GM19240 (cell line): Measurements from ENCODE around the gene MAP7D2.
A peak's percentile ranks its signal among the peaks of the same experiment; 100 is the strongest.
"Not testable (repeated sequence)": the region's sequence is repeated elsewhere in the genome, so short reads cannot be mapped to it uniquely, and the experiment has no call there.

Experiments
- DNase-seq: peaks from one replicate; pipeline ENCODE4 v3.0.0; 2011; ENCODE audit warnings: low spot score; ENCODE audit not compliant: insufficient read length

MAP7D2 gene

DNA sequence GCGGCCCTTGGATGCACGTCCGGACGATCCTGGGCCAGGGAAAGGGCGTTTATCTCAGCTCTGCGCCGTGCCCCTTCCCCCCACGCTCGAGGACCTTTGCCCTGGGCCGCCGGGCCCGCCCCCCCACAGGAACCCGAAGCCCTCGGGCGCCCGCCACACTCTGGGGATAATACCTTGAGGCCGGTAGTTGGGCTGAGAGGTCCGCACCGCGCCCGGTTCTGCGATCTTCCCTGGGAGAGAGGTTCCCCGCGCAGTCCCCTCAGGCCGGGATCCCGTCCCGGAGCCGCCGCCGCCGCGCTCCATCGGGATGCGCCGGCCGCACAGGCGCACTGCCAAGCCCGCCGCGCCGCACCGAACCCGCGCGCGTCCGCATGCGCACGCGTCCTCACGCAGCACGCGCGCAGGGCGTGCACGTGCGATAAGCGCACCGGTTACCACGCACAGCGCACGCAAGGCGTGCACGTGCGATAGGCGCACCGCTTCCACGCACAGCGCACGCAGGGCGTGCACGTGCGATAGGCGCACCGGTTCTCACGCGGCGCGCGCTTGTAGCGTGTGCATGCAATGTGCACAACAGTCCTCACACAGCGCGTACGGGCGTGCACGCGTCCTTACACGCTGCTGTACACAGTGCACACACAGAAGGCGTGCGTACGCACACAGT is at the start of gene MAP7D2:
Gene MAP7D2 (minus strand): TSS at position 331 of the 664 bp plus-strand sequence. CDS start 28 bp downstream, at position 303.
- no peak for DNase-seq

DNA sequence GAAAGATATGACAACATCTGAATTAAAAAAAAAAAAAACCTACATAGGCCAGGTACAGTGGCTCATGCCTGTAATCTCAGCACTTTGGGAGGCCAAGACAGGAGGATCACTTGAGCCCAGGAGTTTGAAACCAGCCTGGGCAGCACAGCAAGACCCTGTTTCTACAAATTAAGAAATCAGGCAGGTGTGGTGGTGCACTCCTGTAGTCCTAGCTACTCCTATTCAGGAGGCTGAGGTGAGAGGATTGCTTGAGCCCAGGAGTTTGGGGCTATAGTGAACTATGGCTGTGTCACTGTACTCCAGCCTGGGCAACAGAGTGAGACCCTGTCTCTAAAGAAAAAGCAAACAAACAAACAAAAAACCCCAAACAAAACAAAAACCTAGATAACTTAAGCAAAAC is 45.8 kb upstream of the MAP7D2 start:
- not testable (repeated sequence) for DNase-seq

DNA sequence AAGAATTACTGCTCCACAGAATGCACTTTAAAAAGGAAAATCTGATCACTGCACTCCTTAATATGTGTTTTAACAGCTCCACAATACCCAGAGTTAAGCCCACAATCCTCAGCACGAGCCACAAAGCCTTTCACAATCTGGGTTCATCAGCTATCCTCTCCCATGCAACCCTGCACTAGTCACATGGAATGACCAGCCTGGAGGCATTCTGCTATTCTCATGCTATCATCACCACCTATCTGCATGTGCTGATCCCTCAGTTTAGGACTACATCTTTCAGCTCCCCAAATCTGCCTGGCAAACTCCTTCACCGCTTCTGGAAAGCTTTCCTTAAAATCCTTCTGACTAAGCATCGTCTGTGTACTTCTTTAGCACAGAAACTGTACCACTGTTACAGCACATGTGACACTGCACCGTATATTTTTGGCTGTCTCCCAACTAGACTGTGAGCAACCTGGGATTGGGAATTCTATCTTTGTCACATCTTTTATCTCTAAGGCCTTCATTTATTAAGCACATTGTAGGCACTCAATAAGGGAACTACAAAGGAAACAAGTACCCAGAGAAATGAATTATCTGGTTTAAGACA is 43.2 kb upstream of the MAP7D2 start:
- DNase-seq = no peak

DNA sequence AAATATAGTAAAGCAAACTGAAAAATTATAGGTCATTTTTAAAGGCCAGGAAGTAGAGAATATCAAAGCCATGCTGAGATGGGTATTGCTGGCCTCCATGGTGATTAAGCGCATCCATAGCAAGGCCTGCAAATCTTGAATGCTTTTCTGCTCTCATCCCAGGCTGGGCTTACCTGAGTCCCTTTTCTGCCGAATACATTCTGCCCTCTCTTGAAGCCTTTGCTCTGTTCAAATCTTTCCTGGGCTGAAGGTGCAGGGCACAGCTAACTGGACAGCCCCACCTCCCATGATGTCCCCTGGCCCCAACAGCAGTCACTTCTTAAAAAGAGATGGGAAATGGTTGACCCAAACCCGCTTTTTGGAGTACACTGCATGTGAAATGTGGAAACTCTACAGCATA is 35.0 kb upstream of the MAP7D2 start:
- no peak for DNase-seq

DNA sequence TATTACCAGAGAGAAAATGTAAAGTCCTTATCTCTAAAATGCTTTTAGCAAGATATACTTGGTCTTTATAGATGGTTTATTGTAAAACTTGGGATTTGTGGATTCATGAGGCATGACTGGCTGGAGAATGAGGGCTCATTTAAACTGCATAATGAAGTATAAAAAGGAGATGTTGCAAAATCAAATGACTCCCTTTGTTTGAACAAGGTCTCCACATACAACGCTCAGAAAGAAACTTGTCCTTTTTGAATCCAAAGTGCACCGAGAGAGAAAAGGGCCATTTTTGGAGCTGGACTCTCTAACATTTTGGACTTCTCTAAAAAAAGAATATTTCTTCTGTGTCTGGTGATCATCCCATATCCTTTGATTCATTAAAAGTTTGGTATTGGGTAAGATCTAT is 32.6 kb upstream of the MAP7D2 start:
- DNase-seq = no peak

DNA sequence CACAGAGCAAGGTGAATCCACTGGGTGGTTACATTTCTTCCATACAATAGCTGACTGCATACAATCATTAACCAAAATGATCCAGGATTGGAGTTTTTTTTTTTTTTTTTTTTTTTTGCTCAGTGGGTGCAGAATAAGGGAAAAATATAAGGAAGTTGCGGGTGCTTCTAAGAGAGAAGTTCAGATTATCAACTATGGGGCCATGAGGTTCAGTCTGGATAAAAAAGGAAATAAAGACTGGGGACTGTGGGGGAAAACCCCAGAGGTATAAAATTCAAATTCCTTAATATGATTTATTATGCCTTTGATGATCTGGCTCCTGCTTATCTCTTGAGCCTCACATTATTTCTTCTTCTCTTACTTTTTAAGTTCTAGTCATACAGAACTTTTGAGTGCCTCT is 30.9 kb upstream of the MAP7D2 start:
- no peak for DNase-seq

DNA sequence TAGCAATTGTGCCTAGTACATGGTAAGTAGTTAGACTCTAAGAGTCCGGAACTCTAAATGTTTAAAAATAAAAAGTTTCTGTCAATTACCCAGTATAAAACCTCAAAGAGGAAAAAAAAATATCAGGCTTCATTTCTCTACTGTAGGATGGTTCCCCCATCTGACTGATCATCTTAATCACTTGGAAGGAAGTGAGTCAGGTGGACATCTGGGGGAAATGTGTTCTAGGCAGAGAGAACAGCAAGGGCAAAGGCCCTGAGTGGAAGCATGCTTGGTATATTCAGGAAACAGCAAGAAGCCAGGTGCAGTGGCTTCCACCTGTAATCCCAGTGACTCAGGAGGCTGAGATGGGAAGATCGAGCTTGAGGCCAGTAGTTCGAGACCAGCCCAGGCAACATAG is 27.8 kb upstream of the MAP7D2 start:
- no peak for DNase-seq

DNA sequence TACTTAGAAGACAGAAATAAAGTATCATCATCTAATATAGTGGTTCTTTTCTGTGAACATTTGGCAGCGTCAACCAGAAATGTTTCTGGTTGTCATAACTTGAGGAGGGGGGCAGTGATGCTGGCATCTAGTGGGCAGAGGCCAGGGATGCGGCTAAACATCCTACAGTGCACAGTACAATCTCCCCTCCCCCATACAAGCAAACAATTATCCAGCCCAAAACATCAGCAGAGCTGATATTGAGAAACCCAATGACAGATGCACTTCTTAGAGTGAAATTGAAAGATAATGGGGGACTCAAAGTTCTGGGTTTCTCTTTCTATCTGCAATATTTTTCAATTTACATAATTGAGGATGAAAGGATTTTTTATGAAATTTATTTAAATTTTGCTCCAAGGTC is 26.9 kb upstream of the MAP7D2 start:
- no peak for DNase-seq

DNA sequence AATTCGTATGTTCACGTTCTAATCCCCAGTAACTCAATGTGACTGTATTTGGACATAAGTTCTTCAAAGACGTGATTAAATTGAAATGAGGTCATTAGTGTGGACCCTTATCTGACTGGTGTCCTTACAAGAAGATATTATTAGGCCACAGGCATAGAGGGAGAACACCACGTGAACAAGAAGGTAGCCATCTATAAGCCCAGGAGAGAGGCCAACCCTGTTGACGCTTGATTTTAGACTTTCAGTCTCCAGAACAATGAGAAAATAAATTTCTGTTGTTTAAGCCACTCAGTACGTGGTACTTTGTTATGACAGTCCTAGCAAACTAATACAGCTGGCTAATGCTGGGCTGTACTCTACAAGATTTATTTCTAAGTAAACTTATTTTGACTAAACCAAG is 26.4 kb upstream of the MAP7D2 start:
- DNase-seq = no peak

DNA sequence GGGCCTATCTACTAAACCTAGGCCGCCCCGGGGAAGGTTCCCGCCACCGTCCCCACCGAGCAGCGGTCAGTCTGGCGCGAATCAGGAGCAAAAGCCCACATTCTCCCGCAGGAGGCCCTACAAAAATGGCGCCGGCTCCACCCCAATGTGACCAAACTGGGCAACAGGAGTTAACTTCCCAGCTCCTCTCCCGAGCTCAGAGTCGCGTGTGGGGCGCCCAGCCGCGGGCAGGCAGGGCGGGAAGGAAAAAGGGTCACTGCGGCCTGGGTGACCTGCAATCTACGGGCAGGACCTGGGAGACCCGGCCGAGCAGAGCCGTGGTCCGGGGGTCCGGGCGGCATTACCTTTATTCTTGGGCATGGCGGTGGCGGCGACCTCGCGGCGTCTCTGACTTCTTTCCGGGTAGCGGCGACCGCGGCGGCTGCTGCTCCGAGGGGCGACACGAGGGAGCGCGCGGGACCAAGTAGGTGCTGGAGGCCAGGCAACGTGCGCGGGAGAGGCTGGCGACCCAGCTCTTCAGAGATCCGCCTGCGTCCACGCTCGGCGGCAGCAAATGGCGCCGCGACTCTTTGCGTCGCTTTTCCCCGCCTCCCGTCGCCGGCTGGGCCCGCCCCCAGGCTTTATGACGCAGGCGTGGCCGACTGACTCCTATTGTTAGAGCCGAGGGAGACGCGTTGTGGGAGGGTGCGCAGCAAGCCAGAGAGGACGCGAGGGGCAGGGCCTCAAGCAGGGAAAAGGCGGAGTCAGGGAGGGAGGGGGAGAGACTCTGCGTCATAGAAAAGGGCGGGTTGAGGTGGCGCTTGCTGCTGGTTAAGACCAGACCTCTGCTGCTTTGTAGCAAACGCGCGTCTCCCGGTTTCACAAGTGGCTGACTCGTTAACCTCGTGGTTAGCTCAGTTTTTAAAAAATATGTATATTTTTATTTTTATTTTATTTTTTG is 24.8 kb upstream of the MAP7D2 start, which contains the start of gene EIF1AX:
Gene EIF1AX (minus strand): TSS at position 558 of the 940 bp plus-strand sequence. CDS start 198 bp downstream, at position 360.
- DNase-seq = peak; percentile 48

DNA sequence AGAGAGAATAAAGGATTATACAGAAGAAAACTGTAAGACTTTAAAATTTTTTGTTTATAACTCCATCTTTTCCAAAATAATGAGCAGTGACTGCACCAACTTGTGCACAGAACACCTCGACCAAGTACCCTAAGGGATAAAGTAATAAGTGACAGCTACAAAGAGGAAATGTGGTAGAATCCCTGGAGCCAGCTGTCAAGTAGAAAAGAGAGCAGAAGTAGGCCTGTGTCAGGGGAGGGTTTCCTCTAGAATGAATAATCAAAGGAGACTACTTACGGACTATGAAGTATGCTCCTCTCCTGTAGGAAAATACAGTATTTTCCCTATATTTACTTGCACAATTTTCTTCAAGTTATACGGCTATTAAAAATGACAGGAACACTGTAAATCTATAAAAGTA is 23.7 kb upstream of the MAP7D2 start:
- DNase-seq = no peak

DNA sequence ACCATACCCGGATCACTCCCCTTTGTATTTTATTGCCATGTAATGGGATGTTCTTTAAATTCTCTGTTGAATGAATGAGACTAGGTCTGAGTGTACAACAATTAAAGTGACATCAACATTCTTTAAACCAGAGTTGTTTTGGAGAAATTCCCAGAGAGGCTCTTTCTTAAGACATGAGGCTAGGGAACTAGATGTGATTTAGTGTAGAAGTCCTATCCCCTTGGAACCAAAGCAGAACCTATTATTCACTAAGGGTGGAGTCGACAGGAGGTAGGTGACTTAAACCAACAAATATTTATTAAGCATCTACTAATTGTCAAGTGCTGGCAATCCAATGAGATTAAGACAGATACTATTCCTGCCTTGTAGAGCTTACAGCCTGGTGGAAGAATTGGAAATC is 23.3 kb upstream of the MAP7D2 start:
- no peak for DNase-seq

DNA sequence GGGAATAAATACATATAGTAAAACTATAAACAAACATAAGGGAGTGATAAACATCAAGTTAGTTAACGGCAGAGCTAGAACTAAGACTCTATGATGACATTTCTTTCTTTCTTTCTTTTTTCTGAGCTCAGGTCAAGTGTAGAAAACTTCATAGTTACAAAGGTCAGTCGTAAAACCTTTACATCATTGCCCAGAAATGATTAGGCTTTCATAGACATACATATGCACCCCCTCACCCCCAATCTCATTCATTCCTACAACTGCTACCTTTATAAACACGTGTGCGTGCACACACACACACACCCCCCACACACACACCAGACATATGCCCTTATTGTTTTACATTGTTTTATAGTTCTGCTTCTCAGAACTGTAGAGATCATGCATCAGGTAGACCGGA is 19.2 kb upstream of the MAP7D2 start:
- no peak for DNase-seq

DNA sequence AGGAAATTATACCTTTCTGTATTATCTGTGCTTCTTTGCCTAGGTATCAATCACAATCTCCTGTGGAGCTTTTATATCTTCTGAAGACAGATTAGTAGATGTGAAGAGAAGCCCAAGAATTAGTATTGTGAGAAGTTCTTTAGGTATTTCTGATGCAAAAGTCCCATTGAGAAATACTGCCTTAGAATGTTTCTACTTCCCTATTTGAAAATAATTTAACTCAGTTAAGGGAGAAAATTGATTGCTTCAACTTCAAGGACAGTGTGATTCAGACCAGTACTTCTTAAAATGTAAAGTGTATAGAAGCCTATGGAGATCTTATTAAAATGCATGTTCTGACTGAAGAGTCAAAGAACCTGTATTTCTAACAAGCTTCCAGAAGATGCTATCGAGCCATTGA is 16.0 kb upstream of the MAP7D2 start:
- no peak for DNase-seq

DNA sequence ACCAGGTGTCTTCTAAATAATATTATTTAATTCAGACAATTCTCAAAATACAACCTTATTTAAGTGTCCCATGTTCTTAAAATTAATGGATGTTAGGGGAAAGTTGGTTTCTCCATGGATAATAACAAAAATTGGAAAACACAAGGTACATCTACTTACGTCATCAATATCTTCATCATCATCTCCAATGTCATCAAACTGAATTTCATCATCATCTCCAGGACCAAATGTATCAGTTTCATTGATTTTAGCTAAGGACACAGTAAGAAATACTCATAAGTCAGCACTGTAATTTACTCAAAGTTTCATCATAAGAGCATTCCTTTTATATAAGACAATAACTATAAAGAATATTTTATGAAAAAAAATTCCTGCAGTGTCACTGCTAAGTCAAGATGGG is 13.7 kb upstream of the MAP7D2 start:
- DNase-seq = no peak

DNA sequence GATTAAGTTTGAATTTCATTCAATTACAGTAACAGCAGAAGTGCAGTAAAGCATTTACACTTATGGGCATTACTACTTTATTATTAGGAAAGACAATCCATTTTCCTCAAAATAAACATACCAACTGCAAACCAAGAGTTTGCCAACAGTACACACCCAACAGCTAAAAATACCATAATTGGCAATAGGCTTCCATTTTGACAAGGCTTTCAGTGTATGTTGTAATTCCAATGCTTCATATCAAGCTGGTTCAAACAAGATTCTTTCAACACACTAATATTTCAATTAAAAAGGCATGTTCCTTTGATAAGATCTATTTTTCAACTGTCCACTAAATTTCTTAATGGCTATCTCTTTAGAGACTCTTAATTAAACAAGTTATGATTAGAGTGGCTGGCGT is 12.8 kb upstream of the MAP7D2 start:
- DNase-seq = no peak

DNA sequence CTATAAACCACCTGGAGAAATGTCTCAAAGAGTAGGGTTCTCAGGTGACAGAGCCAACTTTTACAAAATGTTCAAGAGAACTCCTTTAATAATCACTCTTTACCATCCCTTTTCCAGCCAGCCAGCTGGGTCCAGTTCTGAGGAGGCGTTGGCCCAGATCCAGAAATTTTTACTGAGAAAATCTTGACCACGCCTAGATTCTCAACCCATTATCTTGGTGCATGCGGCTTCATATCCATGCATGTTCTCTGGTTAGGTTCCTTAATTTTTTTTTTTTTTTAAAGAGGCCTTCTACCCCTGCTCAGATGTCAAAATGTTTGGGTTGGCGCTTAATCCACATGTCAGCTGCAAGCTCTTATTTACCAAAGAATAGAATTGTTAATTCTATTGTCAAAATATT is 12.0 kb upstream of the MAP7D2 start:
- no peak for DNase-seq

DNA sequence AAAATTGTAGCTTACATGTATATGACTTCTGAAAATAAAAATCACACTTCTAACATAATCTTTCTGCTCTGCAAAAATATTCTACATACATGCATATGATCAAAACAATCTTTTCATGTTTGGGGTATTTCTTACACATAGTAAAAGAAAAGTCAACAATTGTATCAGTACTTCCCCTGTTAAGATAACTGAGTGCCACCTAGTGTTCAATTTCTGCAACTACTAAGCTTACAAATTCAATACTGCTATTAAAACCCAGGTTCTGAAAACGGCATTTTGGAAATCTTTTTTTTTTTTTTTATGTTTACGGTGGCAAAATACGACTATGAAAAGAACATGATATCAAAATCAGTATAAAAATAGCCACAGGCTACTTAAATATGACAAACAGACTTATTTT is 10.7 kb upstream of the MAP7D2 start:
- not testable (repeated sequence) for DNase-seq

DNA sequence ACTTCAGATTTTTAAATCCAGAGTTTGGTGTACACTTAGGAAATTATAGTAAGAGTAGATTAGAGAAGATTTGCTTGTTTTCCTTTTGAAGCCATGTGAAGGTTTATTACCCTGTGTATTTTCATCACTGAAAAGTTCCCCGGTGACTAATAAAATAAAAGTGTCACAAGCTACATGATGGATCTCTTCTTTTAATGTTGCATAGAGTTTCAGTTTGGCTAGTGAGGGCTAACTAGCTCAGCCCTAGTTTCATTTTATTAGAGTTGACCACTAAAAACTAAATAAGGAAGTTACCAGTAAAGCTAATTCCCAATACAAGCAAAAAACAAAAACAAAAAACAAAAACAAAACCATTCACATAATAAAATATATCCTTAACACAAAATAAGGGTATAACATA is 10.1 kb upstream of the MAP7D2 start:
- not testable (repeated sequence) for DNase-seq

DNA sequence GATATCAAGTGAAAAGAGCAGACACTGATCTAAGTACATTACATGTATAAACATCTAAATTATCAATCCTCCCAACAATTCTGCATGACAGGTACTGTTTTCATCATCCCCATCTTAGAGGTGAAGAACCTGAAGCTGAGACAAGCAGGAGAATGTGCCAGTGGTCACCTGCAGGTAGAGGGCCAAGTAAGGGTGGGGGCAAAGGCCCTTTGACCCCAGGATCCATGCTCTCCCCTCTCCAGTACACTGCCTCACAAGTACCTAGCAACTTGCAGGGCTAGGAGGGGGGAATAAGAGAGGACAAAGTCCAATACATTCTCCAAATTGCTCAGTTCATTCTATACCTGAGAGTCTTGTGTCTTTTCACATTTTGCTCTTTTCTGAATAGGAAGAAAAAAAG is 8.3 kb upstream of the MAP7D2 start:
- no peak for DNase-seq

DNA sequence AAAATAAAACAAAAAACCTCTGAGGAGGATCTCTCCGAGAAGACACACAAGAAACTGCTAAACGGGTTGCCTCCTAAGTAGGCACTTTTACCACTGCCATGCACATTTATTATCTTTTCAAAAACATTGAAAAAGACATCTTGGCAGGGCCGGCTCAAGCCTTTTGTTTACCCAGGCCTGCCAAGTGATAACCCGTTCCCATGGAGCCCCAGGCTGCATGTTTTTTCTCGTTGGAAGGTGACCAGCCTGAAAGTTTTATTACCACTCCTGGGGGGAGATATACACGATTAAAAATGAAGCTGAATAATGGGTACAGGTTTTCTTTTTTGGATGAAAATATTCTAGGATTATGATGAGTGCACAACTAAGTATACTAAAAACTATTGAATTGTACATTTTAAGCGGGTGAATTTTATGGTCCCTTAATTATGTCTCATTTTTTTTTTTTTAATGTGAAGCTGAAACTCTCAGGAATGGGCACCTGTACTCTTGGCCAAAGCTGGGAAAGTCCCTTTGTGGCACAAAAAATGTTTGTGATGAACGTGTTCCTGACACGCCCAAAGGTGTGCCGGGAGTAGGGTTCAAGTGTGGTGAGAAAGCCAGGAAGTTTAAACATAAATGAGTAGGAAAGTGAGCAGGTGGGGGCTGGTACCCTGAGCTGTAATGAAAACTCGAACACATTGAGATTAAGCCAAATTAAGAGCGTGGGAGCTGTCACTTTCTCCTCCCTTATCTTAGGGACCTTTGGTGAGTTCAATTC is 1.5 kb upstream of the MAP7D2 start:
- DNase-seq = no peak
